Endothelial cell of hepatic sinusoid (primary cell): Measurements from ENCODE around the gene DHX29.
"Not testable (repeated sequence)": the region's sequence is repeated elsewhere in the genome, so short reads cannot be mapped to it uniquely, and the experiment has no call there.

Experiments used
- in situ Hi-C: cut with HindIII; loops from 2 replicates; pipeline ENCODE4 v1.10.0; 2017; ENCODE audit warnings: low sequenced_read_pairs

DHX29 gene

GRCh38 chr5:55307383-55308253, at the start of gene DHX29, which contains the start of gene MTREX:
DHX29 (minus strand) TSS chr5:55307694; CDS start chr5:55307573, 121 bp downstream.
MTREX (plus strand) TSS chr5:55307989; CDS start chr5:55308014, 25 bp downstream.
- in situ Hi-C loops = no loop called here

- in situ Hi-C loops = no loop called here
These were observed 49.4 kb upstream of the DHX29 start for GRCh38 chr5:55356896-55357295.

DNA sequence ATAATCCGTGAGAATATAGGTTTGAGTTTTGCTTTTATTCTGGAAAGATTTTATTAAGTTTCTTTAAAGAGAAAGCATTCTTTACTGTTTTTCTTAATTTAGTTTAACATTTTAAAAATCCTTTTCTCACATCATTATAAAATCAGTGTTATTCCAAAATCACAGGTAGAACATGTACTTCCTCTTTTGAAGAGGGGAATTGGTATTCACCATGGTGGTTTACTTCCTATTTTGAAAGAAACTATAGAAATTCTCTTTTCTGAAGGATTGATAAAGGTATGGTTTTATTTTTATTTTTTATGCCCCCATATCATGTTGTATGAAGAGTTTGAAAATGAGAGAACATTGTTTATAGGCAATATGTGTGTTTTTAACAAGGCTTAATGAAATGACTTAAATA, 43.3 kb upstream of the DHX29 start:
- in situ Hi-C loops = no loop called here

- in situ Hi-C loops = no loop called here
These were observed 40.3 kb upstream of the DHX29 start for GRCh38 chr5:55347786-55348185.

DNA sequence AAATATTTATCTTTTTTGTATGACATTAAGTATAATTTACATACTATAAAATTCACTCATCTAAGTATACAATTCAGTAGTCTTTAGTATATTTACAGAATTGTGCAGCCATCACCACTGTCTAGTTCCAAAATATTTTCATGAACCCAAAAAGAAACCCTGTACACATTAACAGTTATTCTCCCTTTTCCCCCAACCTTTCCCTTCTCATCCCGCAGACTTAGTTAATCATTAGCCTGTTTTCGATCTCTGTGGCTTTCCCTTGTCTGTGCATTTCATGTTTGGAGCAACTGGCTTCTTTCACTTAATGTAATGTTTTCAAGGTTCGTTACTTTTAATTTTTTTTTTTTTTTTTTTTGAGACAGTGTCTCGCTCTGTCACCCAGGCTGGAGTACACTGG, 37.8 kb upstream of the DHX29 start:
- in situ Hi-C loops = no loop called here

GRCh38 chr5:55344392-55344992, 37.0 kb upstream of the DHX29 start:
- in situ Hi-C loops = no loop called here

DNA sequence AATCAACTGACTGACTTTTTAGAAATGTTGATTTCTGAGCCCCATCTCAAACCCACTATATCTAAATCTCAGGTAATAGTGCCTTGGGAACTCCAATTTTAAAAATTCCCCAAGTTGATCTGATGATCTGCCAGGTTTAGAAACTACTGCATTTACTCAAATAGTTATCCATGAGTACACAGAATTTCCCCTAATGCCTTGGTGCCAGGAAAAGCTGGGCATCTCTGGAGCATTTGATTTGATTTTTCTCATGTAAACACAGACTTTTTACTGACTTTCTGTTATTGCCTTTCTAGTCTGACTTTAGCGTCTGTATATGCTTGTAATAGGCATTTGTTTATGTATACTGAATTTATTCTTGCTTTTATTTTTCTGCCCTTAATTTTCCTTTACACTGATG, 36.1 kb upstream of the DHX29 start:
- in situ Hi-C loops = no loop called here

GRCh38 chr5:55343107-55343506, 35.6 kb upstream of the DHX29 start:
- in situ Hi-C loops = no loop called here

- in situ Hi-C loops = no loop called here
These were observed 31.3 kb upstream of the DHX29 start for GRCh38 chr5:55338810-55339243.

DNA sequence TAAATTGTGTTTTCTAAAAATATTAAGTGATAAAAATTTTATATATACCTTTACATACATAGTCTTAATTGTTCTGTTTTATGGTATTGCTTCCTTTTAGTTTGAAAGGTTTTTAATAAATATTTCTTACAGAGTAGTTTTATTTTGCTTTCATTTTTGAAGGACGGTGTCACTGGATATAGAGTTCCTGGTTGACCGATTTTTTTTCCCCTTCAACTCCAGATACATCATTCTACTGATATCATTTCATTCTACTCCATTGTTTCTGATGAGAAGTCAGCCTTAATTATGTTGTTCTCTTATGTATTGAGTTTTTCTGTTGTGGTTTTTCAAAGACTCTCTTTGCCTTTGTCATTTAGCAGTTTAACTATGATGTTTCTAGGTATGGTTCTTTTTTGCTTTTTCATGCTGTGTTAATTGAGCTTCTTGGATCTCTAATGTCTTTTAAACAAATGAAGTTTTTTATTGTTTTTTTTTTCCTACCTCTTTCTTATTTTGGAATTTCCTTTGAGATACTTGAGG, 30.7 kb upstream of the DHX29 start:
- in situ Hi-C loops = no loop called here

DNA sequence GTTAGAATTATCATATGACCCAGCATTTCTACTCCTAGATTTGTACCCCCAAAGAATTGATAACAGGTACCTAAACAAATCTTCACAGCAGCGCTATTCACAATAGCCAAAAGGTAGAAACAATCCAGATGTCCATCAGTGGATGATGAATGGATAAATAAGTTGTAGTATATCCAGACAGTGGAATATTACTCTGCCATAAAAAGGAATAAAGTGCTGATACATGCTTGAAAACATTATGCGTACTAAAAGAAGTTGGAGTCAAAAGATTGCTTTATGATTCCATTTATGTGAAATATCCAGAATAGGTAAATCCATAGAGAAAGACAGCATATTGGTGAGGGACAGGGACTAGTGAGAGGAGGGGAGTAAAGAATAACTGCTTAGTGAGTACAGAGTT, 26.3 kb upstream of the DHX29 start:
- in situ Hi-C loops = no loop called here

GRCh38 chr5:55333017-55333416, 25.5 kb upstream of the DHX29 start:
- in situ Hi-C loops = no loop called here

GRCh38 chr5:55331321-55331720, 23.8 kb upstream of the DHX29 start:
- in situ Hi-C loops = no loop called here

DNA sequence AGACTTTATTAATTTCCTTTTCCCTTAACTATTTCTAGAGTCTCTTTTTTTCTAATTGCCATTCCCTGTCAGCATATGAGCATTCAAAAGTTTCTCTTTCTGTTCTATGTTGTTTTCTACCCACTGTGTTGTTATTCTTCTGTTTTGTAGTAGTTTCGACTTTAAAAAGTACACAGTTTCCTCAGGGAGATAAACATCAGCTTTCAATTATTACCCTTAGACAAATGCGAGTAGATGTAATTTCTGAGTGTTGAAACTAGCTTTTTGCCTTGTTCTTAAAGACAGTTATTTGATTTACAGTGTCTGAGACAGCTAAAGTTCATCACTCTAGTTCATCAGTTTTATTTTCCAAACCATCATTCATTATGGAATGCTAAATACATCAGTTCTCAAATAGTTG, 19.8 kb upstream of the DHX29 start:
- in situ Hi-C loops = no loop called here

- in situ Hi-C loops = no loop called here
These were observed 18.1 kb upstream of the DHX29 start for GRCh38 chr5:55325621-55326020.

DNA sequence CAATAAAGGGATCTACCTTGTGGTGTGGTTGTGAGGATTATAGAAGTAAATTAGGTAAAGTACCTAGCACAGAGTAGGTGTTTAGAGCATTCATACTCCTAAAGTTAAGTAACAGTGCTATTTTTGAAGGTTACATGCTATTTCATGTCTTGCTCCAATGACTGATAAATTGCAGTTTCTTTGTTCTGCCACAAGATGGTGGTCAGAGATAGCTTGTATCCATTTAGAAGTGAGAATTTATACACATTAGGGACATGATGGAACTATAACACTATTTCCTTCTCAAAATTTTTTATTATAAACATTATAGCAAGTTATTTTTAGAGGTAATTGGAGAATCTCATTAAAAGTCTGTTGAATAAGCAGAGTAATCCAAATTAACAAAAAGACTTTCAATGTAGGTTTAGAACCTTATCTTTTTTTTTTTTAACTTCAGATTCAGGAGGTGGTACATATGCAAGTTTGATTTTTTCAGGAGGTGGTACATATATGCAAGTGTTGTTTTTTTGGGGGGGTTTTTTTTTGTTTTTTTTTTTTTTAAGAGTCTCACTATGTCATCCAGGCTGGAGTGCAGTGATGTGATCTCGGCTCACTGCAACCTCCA, 17.4 kb upstream of the DHX29 start:
- in situ Hi-C loops = no loop called here

DNA sequence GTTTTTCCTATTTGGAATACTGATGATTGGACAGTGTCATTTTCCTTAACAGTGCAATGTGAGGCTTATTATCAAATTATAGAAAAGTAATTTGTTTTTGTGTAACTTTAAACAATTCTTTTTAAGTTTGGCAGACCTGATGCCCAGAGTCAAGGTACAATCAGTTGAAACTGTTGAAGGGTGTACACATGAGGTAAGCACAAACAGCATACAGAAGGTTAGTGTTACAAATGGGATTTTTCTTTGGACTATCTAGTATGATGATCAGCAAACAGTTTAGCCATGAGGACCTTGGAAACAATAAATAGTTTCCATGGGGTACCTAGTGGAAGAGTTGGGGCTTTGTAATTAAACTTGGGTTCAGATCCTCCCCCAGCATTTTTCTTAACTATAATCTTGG, 16.5 kb upstream of the DHX29 start:
- in situ Hi-C loops = no loop called here

DNA sequence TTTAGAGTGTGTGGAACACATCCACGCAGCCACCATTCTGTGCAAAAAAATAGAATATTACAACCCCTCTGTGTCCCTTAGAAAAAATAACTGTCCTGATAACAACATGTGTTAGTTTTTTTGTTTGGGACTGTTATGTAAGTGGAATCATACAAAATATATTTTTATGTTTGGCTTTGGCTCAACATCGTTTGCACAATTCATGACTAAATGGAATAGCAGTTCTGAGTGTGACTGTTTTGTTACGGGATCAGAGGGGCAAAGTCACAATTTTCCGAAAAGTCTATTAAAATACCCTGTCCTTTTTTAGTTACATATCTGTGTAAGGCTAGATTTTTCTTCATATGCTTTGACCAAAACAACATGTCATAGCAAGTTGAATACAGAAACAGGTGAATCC, 13.1 kb upstream of the DHX29 start:
- in situ Hi-C loops = no loop called here

DNA sequence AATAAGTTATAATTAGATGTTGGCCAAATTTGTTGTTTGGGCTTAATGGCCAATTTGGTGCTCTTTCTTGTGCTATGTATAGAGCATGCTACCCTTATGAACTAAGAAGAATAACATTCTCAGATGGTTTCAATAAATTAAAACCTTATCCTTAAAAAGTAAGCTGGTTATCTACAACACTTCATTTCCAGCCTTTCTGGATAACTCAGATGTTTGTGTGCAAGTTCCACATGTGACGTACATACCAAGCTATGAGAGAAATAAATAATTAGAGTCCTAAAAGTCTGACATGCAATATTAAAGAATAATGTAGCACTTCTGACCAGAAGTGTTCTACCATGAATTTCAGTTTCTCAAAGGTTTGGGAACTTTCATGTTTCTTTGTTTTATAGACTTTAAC, 12.0 kb upstream of the DHX29 start:
- in situ Hi-C loops = no loop called here

GRCh38 chr5:55318237-55318636, 10.7 kb upstream of the DHX29 start:
- in situ Hi-C loops = not testable (repeated sequence)

GRCh38 chr5:55316837-55317236, 9.3 kb upstream of the DHX29 start:
- in situ Hi-C loops = no loop called here

DNA sequence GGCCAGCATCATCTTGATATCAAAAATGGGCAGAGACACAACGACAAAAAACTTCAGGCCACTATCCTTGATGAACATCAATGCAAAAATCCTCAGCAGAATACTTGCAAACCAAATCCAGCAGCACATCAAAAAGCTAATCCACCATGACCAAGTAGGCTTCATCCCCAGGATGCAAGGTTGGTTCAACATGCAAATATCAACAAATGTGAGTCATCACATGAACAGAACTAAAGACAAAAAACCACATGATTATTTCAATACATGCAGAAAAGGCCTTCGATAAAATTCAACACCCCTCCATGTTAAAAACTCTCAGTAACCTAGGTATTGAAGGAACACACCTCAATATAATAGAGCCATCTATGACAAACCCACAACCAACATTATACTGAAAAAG, 8.8 kb upstream of the DHX29 start:
- in situ Hi-C loops = no loop called here
